Neural cell (in vitro differentiated cells): ENCODE data around the gene GALNT13. TPM values are rescaled to one million over a fixed set of nuclear protein-coding genes. Genes with fewer than 3 reads are reported as not detected.

ENCODE experiments used
- H2AFZ ChIP-seq: fragments of 200-600, 300-800 bp; sonication (generic), shearing (Covaris generic); 2 replicates; pipeline ENCODE4 v1.6.0; 2014; ENCODE audit warnings: low read depth, mild to moderate bottlenecking, antibody characterized with exemption, low read length, moderate library complexity
- H3F3A ChIP-seq: fragments of 200-600 bp; shearing (Covaris generic); 2 replicates; pipeline ENCODE4 v1.6.1; 2016; ENCODE audit warnings: mild to moderate bottlenecking, moderate library complexity, mixed read lengths, antibody characterized with exemption, low read length; ENCODE audit not compliant: insufficient read depth, poor library complexity, severe bottlenecking
- H3K27ac ChIP-seq: fragments of 200-600, 300-800 bp; sonication (generic), shearing (Covaris generic); 2 replicates; pipeline ENCODE4 v1.5.1; 2014; ENCODE audit warnings: mild to moderate bottlenecking, low read length, moderate library complexity
- H3K27me3 ChIP-seq: fragments of 300-800, 200-600 bp; sonication (generic), shearing (Covaris generic); 2 replicates; pipeline ENCODE4 v1.6.0; 2014; ENCODE audit warnings: mild to moderate bottlenecking, low read depth, low read length, moderate library complexity; ENCODE audit not compliant: insufficient read depth
- H3K36me3 ChIP-seq: fragments of 300-800, 200-600 bp; sonication (generic), shearing (Covaris generic); 2 replicates; pipeline ENCODE4 v1.5.1; 2014; ENCODE audit warnings: mild to moderate bottlenecking, antibody characterized with exemption, low read length, moderate library complexity; ENCODE audit not compliant: insufficient read depth
- H3K4me2 ChIP-seq: fragments of 300-800, 200-600 bp; sonication (generic), shearing (Covaris generic); 2 replicates; pipeline ENCODE4 v1.6.0; 2014; ENCODE audit warnings: mild to moderate bottlenecking, low read length
- H3K4me3 ChIP-seq: fragments of 300-800, 200-600 bp; sonication (generic), shearing (Covaris generic); 2 replicates; pipeline ENCODE4 v1.5.1; 2014; ENCODE audit warnings: mild to moderate bottlenecking, low read length, moderate library complexity
- H3K79me2 ChIP-seq: fragments of 200-600 bp; shearing (Covaris generic); replicated peaks from 2 replicates; pipeline ENCODE4 v1.6.0; 2014; ENCODE audit warnings: mild to moderate bottlenecking, low read length, moderate library complexity; ENCODE audit not compliant: insufficient read depth
- H3K9ac ChIP-seq: fragments of 300-800, 200-600 bp; sonication (generic), shearing (Covaris generic); 2 replicates; pipeline ENCODE4 v1.6.1; 2016; ENCODE audit warnings: mild to moderate bottlenecking, low read length, mixed read lengths
- H3K9me2 ChIP-seq: fragments of 200-600 bp; shearing (Covaris generic); 2 replicates; pipeline ENCODE4 v1.6.1; 2016; ENCODE audit warnings: mild to moderate bottlenecking, low read length, mixed read lengths; ENCODE audit not compliant: insufficient read depth
- H3K9me3 ChIP-seq: fragments of 200-600, 300-800 bp; sonication (generic), shearing (Covaris generic); 2 replicates; pipeline ENCODE4 v1.6.1; 2016; ENCODE audit warnings: mild to moderate bottlenecking, mixed run types, low read length, moderate library complexity, mixed read lengths
- H4K20me1 ChIP-seq: fragments of 200-600 bp; shearing (Covaris generic); 2 replicates; pipeline ENCODE4 v1.6.1; 2016; ENCODE audit warnings: mild to moderate bottlenecking, mixed run types; ENCODE audit not compliant: insufficient read depth
- EP300 ChIP-seq: fragments of 450-650 bp; conservative IDR thresholded peaks from 2 replicates; pipeline ENCODE4 v1.6.1; 2014; ENCODE audit warnings: antibody characterized with exemption, mild to moderate bottlenecking, moderate library complexity; ENCODE audit not compliant: poor library complexity, severe bottlenecking
- EZH2 ChIP-seq: fragments of 200-600, 300-800 bp; shearing (Covaris generic), sonication (generic); IDR thresholded peaks from 2 replicates; pipeline ENCODE4 v1.6.1; 2014; ENCODE audit warnings: antibody characterized with exemption, low read length, borderline replicate concordance, mild to moderate bottlenecking; ENCODE audit not compliant: insufficient read depth, poor library complexity, severe bottlenecking
- MXI1 ChIP-seq: fragments of 450-650 bp; conservative IDR thresholded peaks from 2 replicates; pipeline ENCODE4 v1.6.1; 2014; ENCODE audit warnings: antibody characterized with exemption, mild to moderate bottlenecking; ENCODE audit not compliant: poor library complexity, severe bottlenecking
- POLR2AphosphoS5 ChIP-seq: IDR thresholded peaks from 2 replicates; pipeline ENCODE4 v1.6.1; 2012
- RAD21 ChIP-seq: fragments of 450-650 bp; conservative IDR thresholded peaks from 2 replicates; pipeline ENCODE4 v1.6.1; 2014; ENCODE audit warnings: antibody characterized with exemption, mild to moderate bottlenecking, moderate library complexity
- REST ChIP-seq: IDR thresholded peaks from 2 replicates; pipeline ENCODE4 v1.6.1; 2012; ENCODE audit warnings: borderline replicate concordance
- SMC3 ChIP-seq: fragments of 450-650 bp; conservative IDR thresholded peaks from 2 replicates; pipeline ENCODE4 v1.6.1; 2014; ENCODE audit warnings: antibody characterized with exemption, mild to moderate bottlenecking, moderate library complexity; ENCODE audit not compliant: poor library complexity
- TAF1 ChIP-seq: IDR thresholded peaks from 2 replicates; pipeline ENCODE4 v1.6.1; 2012; ENCODE audit warnings: low read depth
- polyA plus RNA-seq: library from polyadenylated mRNA; depleted of rRNA; stranded (reverse); fragments of >200 nt; gene quantifications from 2 replicates; pipeline ENCODE4 v1.2.3, GENCODE V29; 2014
- TF ChIP-seq, protein P1 (sequence below): fragments of 450-650 bp; IDR thresholded peaks from 2 replicates; pipeline ENCODE4 v1.5.1; 2014; ENCODE audit warnings: antibody characterized with exemption, mild to moderate bottlenecking, moderate library complexity; ENCODE audit not compliant: poor library complexity, severe bottlenecking

The GALNT13 gene
- polyA plus RNA-seq, 1 donor from 2014 or later, result 12.4 TPM

DNA sequence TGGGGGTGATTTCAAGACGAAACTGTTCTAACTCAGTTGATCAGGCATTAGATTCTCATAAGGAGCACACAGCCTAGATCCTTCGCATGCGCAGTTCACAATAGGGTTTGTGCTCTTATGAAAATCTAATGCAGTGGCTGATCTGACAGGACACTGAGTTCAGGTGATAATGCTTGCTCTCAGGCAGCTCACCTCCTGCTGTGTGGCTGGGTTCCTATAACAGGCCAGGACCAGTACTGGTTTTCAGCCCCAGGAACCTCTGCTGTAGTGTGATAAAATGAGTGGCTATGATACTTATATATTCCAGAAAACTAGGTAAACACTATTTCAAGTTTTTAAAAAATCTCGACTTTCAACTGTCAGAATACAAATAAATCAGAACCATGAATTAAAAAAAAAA is 271.4 kb downstream of the GALNT13 start:
- H4K20me1 ChIP-seq, result no peaks in the 10 kb centered on the region
- H3F3A ChIP-seq, result no peaks in the 10 kb centered on the region
- no peaks in the 10 kb centered on the region for H3K36me3 ChIP-seq
- no peaks in the 10 kb centered on the region for H3K9me2 ChIP-seq
- H3K27ac ChIP-seq, result no peak overlapping the region
- H3K79me2 ChIP-seq, result no peaks in the 10 kb centered on the region
- H2AFZ ChIP-seq, result no peak overlapping the region
- H3K27me3 ChIP-seq, result no peaks in the 10 kb centered on the region
- H3K9ac ChIP-seq, result no peak overlapping the region
- H3K4me2 ChIP-seq, result no peak overlapping the region
- no peaks in the 10 kb centered on the region for H3K9me3 ChIP-seq
- TF ChIP-seq MXI1 (no peak), EP300 (no peak)
- no peak overlapping the region for H3K4me3 ChIP-seq

- TF ChIP-seq EP300 (no peak), RAD21 (no peak)
These were observed 286.4 kb downstream of the GALNT13 start for GRCh38 chr2:154158101-154158500.

DNA sequence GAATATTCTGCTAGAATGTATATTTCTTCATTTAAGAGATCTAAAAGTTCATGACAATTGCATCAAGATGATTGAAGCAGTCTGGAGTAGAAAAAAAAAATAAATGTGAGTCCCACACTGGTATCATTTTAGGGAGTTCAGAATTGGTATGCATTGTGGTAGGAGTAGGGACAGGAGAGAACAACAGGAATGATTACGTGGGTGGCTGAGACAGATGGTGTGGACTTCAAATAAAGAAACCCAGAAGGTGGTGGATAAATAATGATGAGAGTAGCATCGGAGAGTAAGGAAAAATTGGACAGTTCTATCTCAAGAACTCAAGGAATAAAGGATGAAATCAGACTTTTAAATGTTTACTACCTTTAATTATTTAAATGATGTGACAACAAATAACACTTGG is 289.6 kb downstream of the GALNT13 start:
- H3K36me3 ChIP-seq, result no peaks in the 10 kb centered on the region
- no peaks in the 10 kb centered on the region for H3K9me3 ChIP-seq
- H3K4me3 ChIP-seq, result no peak overlapping the region
- no peak overlapping the region for H3K4me2 ChIP-seq
- no peak overlapping the region for H2AFZ ChIP-seq
- no peaks in the 10 kb centered on the region for H3K27me3 ChIP-seq
- no peak overlapping the region for H3K27ac ChIP-seq
- H3F3A ChIP-seq, result no peaks in the 10 kb centered on the region
- no peaks in the 10 kb centered on the region for H3K9me2 ChIP-seq
- no peak overlapping the region for H3K9ac ChIP-seq
- no peaks in the 10 kb centered on the region for H3K79me2 ChIP-seq
- TF ChIP-seq EZH2 (no peak), EP300 (no peak), SMC3 (no peak), MXI1 (no peak), REST (no peak), POLR2AphosphoS5 (no peak), RAD21 (no peak), TAF1 (no peak)
- TF ChIP-seq, protein P1, sequence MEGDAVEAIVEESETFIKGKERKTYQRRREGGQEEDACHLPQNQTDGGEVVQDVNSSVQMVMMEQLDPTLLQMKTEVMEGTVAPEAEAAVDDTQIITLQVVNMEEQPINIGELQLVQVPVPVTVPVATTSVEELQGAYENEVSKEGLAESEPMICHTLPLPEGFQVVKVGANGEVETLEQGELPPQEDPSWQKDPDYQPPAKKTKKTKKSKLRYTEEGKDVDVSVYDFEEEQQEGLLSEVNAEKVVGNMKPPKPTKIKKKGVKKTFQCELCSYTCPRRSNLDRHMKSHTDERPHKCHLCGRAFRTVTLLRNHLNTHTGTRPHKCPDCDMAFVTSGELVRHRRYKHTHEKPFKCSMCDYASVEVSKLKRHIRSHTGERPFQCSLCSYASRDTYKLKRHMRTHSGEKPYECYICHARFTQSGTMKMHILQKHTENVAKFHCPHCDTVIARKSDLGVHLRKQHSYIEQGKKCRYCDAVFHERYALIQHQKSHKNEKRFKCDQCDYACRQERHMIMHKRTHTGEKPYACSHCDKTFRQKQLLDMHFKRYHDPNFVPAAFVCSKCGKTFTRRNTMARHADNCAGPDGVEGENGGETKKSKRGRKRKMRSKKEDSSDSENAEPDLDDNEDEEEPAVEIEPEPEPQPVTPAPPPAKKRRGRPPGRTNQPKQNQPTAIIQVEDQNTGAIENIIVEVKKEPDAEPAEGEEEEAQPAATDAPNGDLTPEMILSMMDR, result no peak
- no peaks in the 10 kb centered on the region for H4K20me1 ChIP-seq

More at GRCh38 chr2:154158101-154158500, 286.4 kb downstream of the GALNT13 start:
- no peaks in the 10 kb centered on the region for H3K36me3 ChIP-seq
- no peak overlapping the region for H3K9ac ChIP-seq
- no peak overlapping the region for H3K4me3 ChIP-seq
- H2AFZ ChIP-seq, result no peak overlapping the region
- H3K27me3 ChIP-seq, result no peaks in the 10 kb centered on the region
- no peak overlapping the region for H3K4me2 ChIP-seq
- no peaks in the 10 kb centered on the region for H3K9me3 ChIP-seq
- no peaks in the 10 kb centered on the region for H4K20me1 ChIP-seq
- no peaks in the 10 kb centered on the region for H3F3A ChIP-seq
- no peak overlapping the region for H3K27ac ChIP-seq
- H3K79me2 ChIP-seq, result no peaks in the 10 kb centered on the region
- H3K9me2 ChIP-seq, result no peaks in the 10 kb centered on the region
